Stimulated activated CD4-positive, alpha-beta T cell treated with anti-CD3 and anti-CD28 coated beads, Interleukin-2, amount 100 ng/mL, for 24 hours (primary cell): ENCODE data around the gene MOSPD3.
"Not testable (repeated sequence)": the region's sequence is repeated elsewhere in the genome, so short reads cannot be mapped to it uniquely, and the experiment has no call there.

Source experiments
- DNase-seq, 2 donors: peaks; one replicate each; pipeline ENCODE4 v3.0.0-alpha.2; 2020

Gene MOSPD3

GRCh38 chr7:100626530-100627237 is 14.3 kb downstream of the MOSPD3 start:
- peak; percentile 85 to 89 for DNase-seq

GRCh38 chr7:100627238-100627549 is 14.9 kb downstream of the MOSPD3 start:
- DNase-seq = no peak

- DNase-seq = peak in 1 of 2 donors; percentile 50
Observed at GRCh38 chr7:100629117-100629716, 16.9 kb downstream of the MOSPD3 start.

GRCh38 chr7:100630066-100630465 is 17.7 kb downstream of the MOSPD3 start:
- DNase-seq = no peak

- DNase-seq = peak; percentile 66 to 76
Observed at GRCh38 chr7:100632951-100633717, 20.8 kb downstream of the MOSPD3 start.

- DNase-seq = no peak
Observed at GRCh38 chr7:100639995-100640516, 27.7 kb downstream of the MOSPD3 start.

- DNase-seq = no peak
Observed at GRCh38 chr7:100640517-100641440, 28.4 kb downstream of the MOSPD3 start.

- no peak for DNase-seq
Observed at GRCh38 chr7:100641463-100641859, 29.1 kb downstream of the MOSPD3 start, which contains the start of gene TFR2. TSS of gene TFR2 (minus strand) at chr7:100641552. CDS start at chr7:100641509, 43 bp downstream.

- DNase-seq = no peak
Observed at GRCh38 chr7:100641860-100642533, 29.7 kb downstream of the MOSPD3 start.

GRCh38 chr7:100642534-100642907 is 30.2 kb downstream of the MOSPD3 start:
- peak in 1 of 2 donors; percentile 55 for DNase-seq

GRCh38 chr7:100649826-100650565 is 37.7 kb downstream of the MOSPD3 start:
- DNase-seq = no peak

- DNase-seq = no peak
Observed at GRCh38 chr7:100654908-100655831, 42.8 kb downstream of the MOSPD3 start.

- DNase-seq = peak; percentile 60 to 77
Observed at GRCh38 chr7:100655908-100656674, 43.8 kb downstream of the MOSPD3 start, which contains the start of gene ACTL6B. TSS of gene ACTL6B (minus strand) at chr7:100656448. CDS start at chr7:100656354, 94 bp downstream.

GRCh38 chr7:100662194-100662776 is 49.9 kb downstream of the MOSPD3 start:
- DNase-seq = not testable (repeated sequence)
